GM12891 (cell line): ENCODE results near the gene ST6GALNAC3.

Source experiments
- PAX5 ChIP-seq: IDR thresholded peaks from 2 replicates; pipeline ENCODE4 v1.6.1; 2011; ENCODE audit warnings: low read length, moderate library complexity, mild to moderate bottlenecking; ENCODE audit not compliant: insufficient read depth, severe bottlenecking
- POLR2A ChIP-seq: IDR thresholded peaks from 2 replicates; pipeline ENCODE4 v1.6.1; 2011; ENCODE audit warnings: low read depth, low read length, control low read depth
- POLR2AphosphoS5 ChIP-seq: IDR thresholded peaks from 2 replicates; pipeline ENCODE4 v1.6.1; 2011; ENCODE audit warnings: low read depth, low read length, control low read depth
- POU2F2 ChIP-seq: IDR thresholded peaks from 2 replicates; pipeline ENCODE4 v1.6.1; 2011; ENCODE audit warnings: low read depth, mild to moderate bottlenecking, control low read depth, low read length, moderate library complexity
- SPI1 ChIP-seq: IDR thresholded peaks from 2 replicates; pipeline ENCODE4 v1.6.1; 2011; ENCODE audit warnings: low read depth, low read length, control low read depth
- TAF1 ChIP-seq: IDR thresholded peaks from 2 replicates; pipeline ENCODE4 v1.6.1; 2011; ENCODE audit warnings: low read depth, low read length, control low read depth

DNA sequence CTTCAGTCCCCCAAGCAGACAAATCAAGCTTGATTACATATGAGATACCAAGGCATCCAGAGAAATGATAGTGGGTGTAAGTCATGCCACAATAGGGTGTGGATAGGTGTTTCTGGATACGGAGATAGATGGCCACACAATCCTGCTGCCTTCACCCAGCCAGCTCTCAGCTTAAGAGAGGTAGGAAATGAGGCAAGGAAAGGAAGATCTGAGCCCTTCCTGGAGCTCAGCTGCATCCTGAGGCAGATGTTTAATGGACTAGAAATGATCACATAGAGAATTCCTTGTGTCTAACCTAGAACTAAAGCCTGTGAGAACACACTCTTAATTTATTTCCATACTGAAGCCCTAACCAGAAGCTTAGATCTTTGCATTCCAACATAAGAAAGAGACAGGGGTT, 210.3 kb downstream of the ST6GALNAC3 start:
- TF ChIP-seq POLR2A = no peak
- TF ChIP-seq POLR2AphosphoS5 = no peak
- TF ChIP-seq TAF1 = no peak
- TF ChIP-seq PAX5 = no peak
- TF ChIP-seq SPI1 = no peak
- no peak for TF ChIP-seq POU2F2
